GM19023 (cell line): ENCODE measurements around the gene PABPC1L.

Experiments used
- ATAC-seq: cut with Tn5 transposase; IDR thresholded peaks from one replicate; pipeline ENCODE4 v1.9.1; 2021; ENCODE audit warnings: mild to moderate bottlenecking, moderate library complexity; ENCODE audit not compliant: unreplicated experiment

PABPC1L gene

DNA sequence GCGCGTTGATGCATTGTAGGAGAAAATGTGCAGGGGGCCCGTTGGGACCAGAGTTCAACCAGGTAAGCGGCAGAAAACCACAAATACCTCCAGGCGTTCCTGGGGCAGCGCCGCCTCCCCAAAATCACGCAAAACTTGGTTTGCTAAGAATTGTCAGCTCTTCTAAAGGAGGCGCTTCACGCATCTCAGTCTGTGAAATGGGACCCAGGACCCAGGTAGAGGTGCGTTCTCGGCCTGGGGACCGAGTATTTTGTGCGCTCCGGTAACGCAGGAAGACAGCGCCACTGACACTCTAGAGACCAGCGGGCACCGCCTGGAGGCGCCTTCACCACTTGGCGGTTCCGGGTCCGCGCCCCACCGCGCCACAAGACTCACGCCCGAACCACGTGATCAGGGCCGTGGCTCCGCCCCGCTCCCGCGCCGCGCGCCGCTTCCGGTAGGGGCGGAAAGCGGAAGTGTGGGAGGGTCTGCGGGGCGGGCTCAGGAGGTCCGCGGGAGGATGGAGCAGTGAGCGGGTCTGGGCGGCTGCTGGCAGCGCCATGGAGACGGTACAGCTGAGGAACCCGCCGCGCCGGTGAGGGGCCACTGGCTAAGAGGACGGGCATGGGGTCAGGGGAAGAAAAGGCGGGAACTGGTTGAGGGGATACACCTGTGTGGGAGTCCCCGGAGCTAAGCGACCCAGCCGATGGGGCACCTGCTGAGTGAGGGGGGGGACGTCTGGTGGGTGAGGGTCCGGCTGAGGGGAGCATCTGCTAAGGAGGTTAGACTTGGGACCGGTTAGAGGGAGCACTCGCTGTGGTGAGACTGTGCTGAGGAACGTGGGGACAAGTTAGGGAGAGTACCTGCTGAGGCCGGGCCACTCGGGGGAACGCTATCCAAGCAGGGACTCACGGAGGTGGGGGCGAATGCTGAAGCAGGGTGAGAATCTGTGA, 56.4 kb downstream of the PABPC1L start, which contains the start of gene STK4:
STK4 (plus strand) TSS at position 483 of the 932 bp plus-strand sequence; CDS start at position 540, 57 bp downstream.
- ATAC-seq = peak; percentile 78

DNA sequence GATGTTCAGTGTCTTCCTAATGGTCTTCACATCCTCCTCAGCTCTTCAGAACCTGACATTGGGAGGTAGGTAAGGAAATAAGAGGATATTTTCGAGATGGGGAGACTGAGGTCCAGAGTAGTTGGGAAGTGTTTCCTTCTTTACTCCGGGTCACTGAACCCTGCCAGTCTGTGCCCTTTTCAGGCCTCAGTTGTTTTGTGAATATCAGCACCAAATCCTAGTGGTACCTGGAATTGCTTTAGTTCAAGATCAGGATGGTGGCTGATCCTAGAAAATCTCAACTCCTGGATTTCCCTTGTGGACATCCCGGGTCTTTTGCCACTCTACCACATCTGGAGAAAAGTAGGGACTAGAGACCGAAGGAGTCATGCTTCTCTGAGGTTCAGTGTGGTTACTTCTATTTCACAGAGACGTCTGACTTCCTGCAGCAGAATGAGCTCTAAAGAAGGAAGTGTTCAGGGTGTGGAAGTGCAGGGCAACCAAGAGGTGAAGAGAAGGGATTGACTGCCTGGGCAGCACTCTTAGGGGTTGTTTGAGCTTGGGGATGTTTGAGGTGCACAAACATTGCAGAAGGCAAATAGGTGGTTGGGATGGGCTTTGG, 57.4 kb downstream of the PABPC1L start:
- ATAC-seq = no peak

DNA sequence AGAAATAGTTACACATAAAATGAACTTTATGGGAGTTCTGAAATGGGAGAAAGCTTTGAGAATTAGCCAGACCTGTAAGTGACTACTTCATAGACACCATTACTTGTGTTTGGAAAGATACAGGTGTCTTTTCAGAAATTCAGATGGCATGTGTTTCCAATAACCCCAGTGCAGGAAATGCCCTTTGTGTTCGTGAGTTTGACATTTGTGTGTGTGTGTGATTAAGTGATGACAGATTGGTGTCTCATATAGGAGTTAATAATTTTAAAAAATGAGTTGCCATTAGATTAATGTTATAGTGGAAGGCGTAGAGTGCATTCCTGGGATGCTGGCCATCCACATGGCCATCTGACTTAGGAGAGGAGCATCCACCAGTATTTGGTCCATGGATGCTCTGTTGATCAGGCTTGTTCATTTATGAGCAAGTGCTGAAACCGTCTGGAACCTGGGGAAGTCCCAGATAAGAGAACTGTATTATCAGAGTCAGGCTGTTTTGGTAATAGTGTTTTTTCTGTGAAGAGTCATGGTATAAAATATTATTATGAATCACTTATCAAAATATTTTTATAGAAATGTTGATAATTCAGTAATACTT, 59.5 kb downstream of the PABPC1L start:
- ATAC-seq = no peak

DNA sequence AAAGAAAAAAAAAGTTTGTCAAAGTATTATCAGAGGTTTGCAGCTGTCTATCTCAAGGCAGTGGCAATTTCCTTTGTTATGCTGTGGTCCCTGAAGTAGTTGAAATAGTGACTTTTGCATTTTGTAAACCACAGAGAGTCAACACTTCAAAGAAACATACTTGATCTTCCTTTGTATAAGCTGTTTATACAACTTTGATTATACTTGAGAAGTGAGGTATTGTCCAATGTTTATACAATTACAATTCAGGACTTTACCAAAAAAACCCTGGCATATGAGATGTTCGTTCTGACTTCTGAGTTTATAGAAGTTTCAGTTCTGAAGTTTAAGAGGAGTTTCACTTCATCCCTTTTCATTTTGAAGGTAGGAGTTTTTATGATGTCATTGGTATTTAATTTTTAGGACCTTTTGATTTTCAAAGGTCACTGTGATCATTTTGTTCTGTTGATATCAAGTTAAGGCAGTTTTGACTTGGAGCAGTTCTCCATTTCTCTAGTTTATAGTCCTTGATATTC, 60.4 kb downstream of the PABPC1L start:
- no peak for ATAC-seq

DNA sequence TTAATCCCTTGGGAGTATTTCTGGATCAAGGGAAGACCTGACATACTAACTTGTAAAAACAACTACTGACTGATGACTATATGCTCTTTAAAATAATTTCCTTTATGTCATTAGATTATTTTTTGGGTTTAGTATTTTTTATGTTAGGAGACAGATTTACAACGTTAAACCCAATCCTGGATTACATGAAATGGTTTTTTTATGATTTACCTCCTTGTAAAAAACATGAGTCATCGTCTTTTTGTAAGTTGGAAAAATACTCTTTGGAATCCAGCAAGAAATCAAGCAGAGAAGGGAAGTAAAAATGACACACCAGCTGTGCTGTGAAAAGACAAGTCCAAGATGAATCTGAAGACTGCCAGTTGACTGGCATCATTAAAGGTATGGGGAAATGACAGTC, 63.2 kb downstream of the PABPC1L start:
- ATAC-seq = no peak

DNA sequence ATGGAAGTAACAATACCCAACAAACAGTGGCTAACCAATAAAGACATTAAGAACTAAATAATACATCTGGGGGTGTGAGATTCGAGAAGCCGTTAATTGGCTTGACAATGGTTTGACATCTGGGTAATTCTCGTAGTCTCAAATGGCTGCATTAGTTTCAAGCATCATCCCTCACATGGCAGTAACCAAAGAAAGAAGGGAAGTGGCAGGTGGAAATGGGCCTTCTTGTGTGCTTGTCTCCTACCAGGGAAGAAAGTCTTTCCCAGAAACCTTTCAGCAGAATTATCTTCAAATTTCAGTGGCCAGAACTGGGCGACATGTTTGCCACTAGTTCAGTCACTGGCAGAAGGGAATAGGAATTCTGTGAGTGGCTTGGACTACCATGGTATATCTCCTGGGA, 66.8 kb downstream of the PABPC1L start:
- ATAC-seq = no peak

DNA sequence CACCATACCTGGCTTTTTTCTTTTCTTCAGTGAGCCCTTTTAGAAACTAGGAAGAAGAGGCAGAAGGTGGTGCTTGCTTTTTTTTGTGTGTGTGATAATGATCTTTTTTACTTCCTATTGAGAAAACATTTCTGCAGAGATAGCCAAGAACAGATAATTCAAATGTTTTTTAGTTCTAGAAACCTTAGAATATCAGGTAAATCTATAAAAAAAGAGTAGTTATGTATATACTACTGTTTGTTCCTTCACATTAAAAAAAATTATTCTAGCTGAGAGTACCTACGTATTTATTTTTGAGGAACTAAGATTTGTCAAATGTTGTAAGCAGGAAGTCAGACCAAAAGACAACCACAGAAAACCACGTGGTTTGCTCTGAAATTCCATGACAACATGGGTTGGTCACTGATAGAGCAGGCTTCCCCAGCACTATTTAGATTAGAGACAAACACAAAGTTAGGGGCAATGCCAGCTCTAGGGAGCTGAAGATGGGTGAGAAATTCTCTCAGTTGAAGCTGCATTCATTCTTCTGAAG, 69.3 kb downstream of the PABPC1L start:
- ATAC-seq = peak; percentile 70

DNA sequence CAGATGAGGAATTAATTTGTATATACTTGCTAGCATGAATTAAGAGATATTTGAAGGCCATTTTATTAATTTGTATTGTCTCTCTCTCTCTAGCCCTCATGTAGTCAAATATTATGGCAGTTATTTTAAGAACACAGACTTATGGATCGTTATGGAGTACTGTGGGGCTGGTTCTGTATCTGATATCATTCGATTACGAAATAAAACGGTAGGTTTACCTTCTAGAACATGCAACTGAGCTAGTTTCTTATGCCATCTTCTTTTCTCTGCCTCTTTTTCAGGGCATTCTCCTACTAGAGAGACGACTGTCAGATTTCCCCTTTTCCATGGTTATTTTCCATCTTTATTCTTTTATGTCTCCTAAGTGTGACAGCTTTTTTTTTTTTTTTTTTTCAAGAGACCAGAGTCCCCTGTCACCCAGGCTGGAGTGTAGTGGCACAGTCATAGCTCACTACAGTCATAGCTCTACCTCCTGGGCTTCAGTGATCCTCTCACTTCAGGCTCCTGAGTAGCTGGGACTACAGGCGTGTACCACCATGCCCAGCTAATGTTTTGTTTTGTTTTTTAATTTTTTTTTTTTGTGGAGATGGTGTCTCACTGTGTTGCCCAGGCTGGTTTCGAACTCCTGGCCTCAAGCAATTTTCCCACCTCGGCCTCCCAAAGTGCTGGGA, 72.0 kb downstream of the PABPC1L start:
- ATAC-seq = no peak

DNA sequence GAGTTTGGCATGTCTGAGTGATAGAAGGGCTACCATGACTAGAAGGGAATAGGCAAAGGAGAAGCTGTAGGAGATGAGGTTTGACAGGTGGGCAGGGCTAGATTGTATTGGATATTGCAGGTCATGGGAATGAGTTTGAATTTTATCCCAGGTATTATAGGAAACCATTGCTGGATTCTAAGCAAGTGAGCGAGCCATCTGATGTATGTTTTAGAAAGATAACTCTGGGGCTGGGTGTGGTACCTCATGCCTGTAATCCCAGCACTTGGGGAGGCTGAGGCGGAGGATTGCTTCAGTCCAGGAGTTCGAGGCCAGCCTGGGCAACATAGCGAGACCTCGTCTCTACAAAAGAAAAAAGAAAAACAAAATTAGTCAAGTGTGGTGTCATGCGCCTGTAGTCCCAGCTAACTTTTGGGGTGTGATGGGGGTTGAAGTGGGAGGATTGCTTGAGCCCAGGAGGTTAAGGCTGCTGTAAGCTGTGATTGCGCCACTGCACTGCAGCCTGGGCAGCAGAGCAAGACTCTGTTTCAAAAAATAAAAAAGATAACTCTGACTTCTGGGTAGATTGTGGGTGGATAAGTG, 73.3 kb downstream of the PABPC1L start:
- no peak for ATAC-seq

DNA sequence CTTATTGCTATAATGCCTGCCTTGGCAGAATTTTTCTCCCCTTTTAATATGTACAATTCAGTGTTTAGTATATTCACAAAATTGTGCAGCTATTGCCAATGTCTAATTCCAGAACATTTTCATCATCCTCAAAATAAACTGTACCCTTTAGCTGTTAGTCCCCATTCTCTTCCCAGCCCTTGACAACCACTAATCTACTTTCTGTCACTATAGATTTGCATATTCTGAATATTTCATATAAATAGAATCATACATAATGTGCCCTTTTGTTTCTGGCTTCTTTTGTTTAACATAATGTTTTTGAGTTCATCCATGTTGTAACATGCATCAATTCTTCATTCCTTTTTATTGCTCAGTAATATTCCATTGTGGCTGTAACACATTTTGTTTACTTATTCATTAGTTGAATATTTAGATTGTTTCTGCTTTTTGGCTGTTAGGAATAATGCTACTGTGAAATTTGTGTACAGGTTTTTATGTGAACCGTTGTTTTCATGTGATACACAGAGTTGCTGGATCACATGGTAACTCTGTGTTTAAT, 78.8 kb downstream of the PABPC1L start:
- ATAC-seq = no peak
